HepG2 (cell line): ENCODE measurements around the gene RNU2-63P. TPM values are rescaled to one million over a fixed set of nuclear protein-coding genes. Genes with fewer than 3 reads are reported as not detected.

Experiments used
- EED ChIP-seq: sonication (generic); formaldehyde crosslinking; IDR thresholded peaks from 2 replicates; pipeline ENCODE4 v1.5.0; 2020; ENCODE audit warnings: mild to moderate bottlenecking, missing genetic modification reagents
- ETV5 ChIP-seq: IDR thresholded peaks from 2 replicates; pipeline ENCODE4 v1.6.1; 2018; ENCODE audit warnings: missing biosample characterization, missing genetic modification reagents, inconsistent platforms, borderline replicate concordance
- FOXJ3 ChIP-seq: sonication (generic); formaldehyde crosslinking; IDR thresholded peaks from 2 replicates; pipeline ENCODE4 v1.4.0; 2020; ENCODE audit warnings: missing genetic modification reagents, mild to moderate bottlenecking, borderline replicate concordance
- GLI4 ChIP-seq: sonication (generic); formaldehyde crosslinking; IDR thresholded peaks from 2 replicates; pipeline ENCODE4 v1.5.1; 2020; ENCODE audit warnings: missing genetic modification reagents, mild to moderate bottlenecking, moderate library complexity, borderline replicate concordance
- MXD4 ChIP-seq: IDR thresholded peaks from 2 replicates; pipeline ENCODE4 v1.6.1; 2016; ENCODE audit warnings: mild to moderate bottlenecking, missing biosample characterization, missing genetic modification reagents
- PREB ChIP-seq: sonication (generic); formaldehyde crosslinking; IDR thresholded peaks from 2 replicates; pipeline ENCODE4 v1.4.0; 2020; ENCODE audit warnings: missing genetic modification reagents
- PRMT3 ChIP-seq: sonication (generic); formaldehyde crosslinking; IDR thresholded peaks from 2 replicates; pipeline ENCODE4 v1.8.1; 2022; ENCODE audit warnings: low read depth, mild to moderate bottlenecking, moderate library complexity, missing genetic modification reagents, borderline replicate concordance
- SOX6 ChIP-seq, 2 experiments: fragments of 450-650 bp in 1 of 2; sonication (generic) in 1 of 2; formaldehyde crosslinking in 1 of 2; IDR thresholded peaks; 2 replicates each; pipeline versions ENCODE4 v1.4.0 to v1.6.1; 2017 to 2020; ENCODE audit warnings: antibody characterized with exemption in 1 of 2, mild to moderate bottlenecking in 1 of 2, missing genetic modification reagents in 1 of 2
- WIZ ChIP-seq: sonication (generic); formaldehyde crosslinking; IDR thresholded peaks from 2 replicates; pipeline ENCODE4 v1.5.1; 2020; ENCODE audit warnings: mild to moderate bottlenecking, missing genetic modification reagents
- YEATS4 ChIP-seq: sonication (generic); formaldehyde crosslinking; IDR thresholded peaks from 2 replicates; pipeline ENCODE4 v1.4.0; 2020; ENCODE audit warnings: missing genetic modification reagents, borderline replicate concordance
- ZNF160 ChIP-seq: sonication (generic); formaldehyde crosslinking; IDR thresholded peaks from 2 replicates; pipeline ENCODE4 v1.8.0; 2022; ENCODE audit warnings: mild to moderate bottlenecking, inconsistent platforms, missing genetic modification reagents
- ZNF281 ChIP-seq: sonication (generic); formaldehyde crosslinking; IDR thresholded peaks from 2 replicates; pipeline ENCODE4 v1.4.0; 2020; ENCODE audit warnings: missing genetic modification reagents, borderline replicate concordance
- ZNF350 ChIP-seq: sonication (generic); formaldehyde crosslinking; IDR thresholded peaks from 2 replicates; pipeline ENCODE4 v1.4.0; 2020; ENCODE audit warnings: mild to moderate bottlenecking, low read depth, missing genetic modification reagents, borderline replicate concordance
- ZNF441 ChIP-seq: sonication (generic); formaldehyde crosslinking; IDR thresholded peaks from 2 replicates; pipeline ENCODE4 v1.7.0; 2021; ENCODE audit warnings: missing genetic modification reagents, borderline replicate concordance
- ZNF496 ChIP-seq: sonication (generic); formaldehyde crosslinking; IDR thresholded peaks from 2 replicates; pipeline ENCODE4 v1.8.1; 2023; ENCODE audit warnings: mild to moderate bottlenecking, moderate library complexity, missing genetic modification reagents; ENCODE audit not compliant: insufficient replicate concordance
- ZNF570 ChIP-seq: sonication (generic); formaldehyde crosslinking; IDR thresholded peaks from 2 replicates; pipeline ENCODE4 v1.4.0; 2020; ENCODE audit warnings: mild to moderate bottlenecking, missing genetic modification reagents, borderline replicate concordance
- ZNF660 ChIP-seq: sonication (generic); formaldehyde crosslinking; IDR thresholded peaks from 2 replicates; pipeline ENCODE4 v1.5.1; 2020; ENCODE audit warnings: mild to moderate bottlenecking, low read depth, missing genetic modification reagents, borderline replicate concordance
- ZNF740 ChIP-seq: sonication (generic); formaldehyde crosslinking; IDR thresholded peaks from 2 replicates; pipeline ENCODE4 v1.4.0; 2020; ENCODE audit warnings: missing genetic modification reagents
- ZNF770 ChIP-seq: sonication (generic); formaldehyde crosslinking; IDR thresholded peaks from 2 replicates; pipeline ENCODE4 v1.5.0; 2020; ENCODE audit warnings: mild to moderate bottlenecking, missing genetic modification reagents
- polyA plus RNA-seq, 8 experiments: library from polyadenylated mRNA; depleted of rRNA in 3 of 8; stranded (reverse) in 7 of 8; unstranded in 1 of 8; fragments of >200 nt; fragmentation: Illumina TruSeq in 4 of 8; extraction: Trizol in 4 of 8; gene quantifications; 2 replicates each; pipeline versions ENCODE4 v1.2.1 to v1.2.3, GENCODE V29; 2011 to 2016; ENCODE audit warnings: low read depth in 4 of 8, missing spikeins in 1 of 8, mixed read lengths in 1 of 8; ENCODE audit not compliant: insufficient read depth in 1 of 8
- total RNA-seq, 5 experiments: library from RNA; depleted of rRNA; stranded (reverse); fragments of >200 nt; fragmentation: Illumina TruSeq; extraction: Trizol; gene quantifications; 2 replicates each; pipeline ENCODE4 v1.2.3, GENCODE V29; 2016; ENCODE audit warnings: low read depth in 1 of 5

Gene RNU2-63P
- total and polyA plus RNA-seq, 2 of the 13 experiments (the other 11 are each of a cell fraction or from before 2014, with no cell fraction given): 6.8 TPM; not detected in 1

- TF ChIP-seq SOX6 (IDR thresholded peaks at IDR 0.05): no peak
- TF ChIP-seq SOX6 (CRISPR knock-in tag; IDR thresholded peaks at IDR 0.05): peak; percentile 57
- 0 out of 2 replicates have a peak, but pooled peaks have one; percentile 20 for TF ChIP-seq GLI4 (CRISPR knock-in tag)
- TF ChIP-seq ZNF496: no peak
- no peak for TF ChIP-seq ZNF660
- TF ChIP-seq PREB (CRISPR knock-in tag): no peak
- TF ChIP-seq EED (CRISPR knock-in tag): no peak
- TF ChIP-seq ZNF281 (CRISPR knock-in tag): no peak; the same call in 1 of the 2 replicates
- TF ChIP-seq YEATS4 (CRISPR knock-in tag): peak; percentile 31; the same call in 1 of the 2 replicates
- no peak for TF ChIP-seq ZNF350 (CRISPR knock-in tag)
- TF ChIP-seq PRMT3: no peak
- no peak for TF ChIP-seq ETV5 (CRISPR knock-in tag)
- TF ChIP-seq WIZ (CRISPR knock-in tag): no peak
- TF ChIP-seq ZNF441 (CRISPR knock-in tag): no peak
- peak; percentile 63; the same call in 1 of the 2 replicates for TF ChIP-seq FOXJ3 (CRISPR knock-in tag)
- no peak for TF ChIP-seq ZNF570 (CRISPR knock-in tag)
- no peak for TF ChIP-seq ZNF770 (CRISPR knock-in tag)
- no peak for TF ChIP-seq MXD4 (CRISPR knock-in tag)
- TF ChIP-seq ZNF740 (CRISPR knock-in tag): no peak; the same call in 1 of the 2 replicates
- TF ChIP-seq ZNF160 (CRISPR knock-in tag): no peak
Observed at GRCh38 chr2:88059979-88060906, 43.9 kb upstream of the RNU2-63P start (continued).
